Measurements from ENCODE around the gene DUSP14. TPM values are rescaled to one million over a fixed set of nuclear protein-coding genes. Genes with fewer than 3 reads are reported as not detected.
"Not testable (repeated sequence)": the region's sequence is repeated elsewhere in the genome, so short reads cannot be mapped to it uniquely, and the experiment has no call there.

Gene DUSP14
- total RNA-seq = 10 to 100 TPM in 6 of 8 experiments, 1 to 10 TPM in 2; 7.6 to 42.6 (median 22.3) TPM

- in situ Hi-C loops (cut with MboI; ENCODE audit: low pct_unique_long_range_greater_than_20kb in 2 of 9, low sequenced_read_pairs in 9 of 9, unreplicated experiment in 9 of 9) = no loop called here
- Histone ChIP-seq H3K27ac (peak within 1 kb of the TSS; percentile 69 to 77), H3K4me3 (peak within 1 kb of the TSS; percentile 64 to 93 (median 84)), H3K4me1 (replicated peaks in 1 of 2) (peaks cover 9 to 22% of the 10 kb centered on the region in 2 donors)
- ATAC-seq (replicated peaks in 6 of 8) = peak; percentile 34 to 89 (median 83)
- 0% methylated on average over 2 to 9 of the region's 100 CpGs; no CpG with 5 or more reads in 6 of the 10 experiments for WGBS, 10 experiments
Observed at GRCh38 chr17:37489197-37490001, at the start of gene DUSP14. DUSP14 (plus strand) TSS chr17:37489891; CDS start chr17:37512273, 22,382 bp downstream.

GRCh38 chr17:37440424-37440823 is 49.3 kb upstream of the DUSP14 start:
- in situ Hi-C loops (cut with MboI; ENCODE audit: low pct_unique_long_range_greater_than_20kb in 2 of 9, low sequenced_read_pairs in 9 of 9, unreplicated experiment in 9 of 9) = no loop called here
- H3K27ac ChIP-seq = no peak overlapping the region
- no peak for ATAC-seq (replicated peaks in 6 of 8)

GRCh38 chr17:37441369-37442014 is 48.2 kb upstream of the DUSP14 start:
- 89 to 100% (median 95%) methylated on average over 3 to 11 of the region's 12 CpGs for WGBS, 10 experiments
- ATAC-seq (replicated peaks in 6 of 8); H3K4me1 ChIP-seq (replicated peaks in 1 of 2); in situ Hi-C loops (cut with MboI; ENCODE audit: low pct_unique_long_range_greater_than_20kb in 2 of 9, low sequenced_read_pairs in 9 of 9, unreplicated experiment in 9 of 9); H3K27ac ChIP-seq; H3K4me3 ChIP-seq: not testable (repeated sequence)

More at GRCh38 chr17:37440424-37440823, 49.3 kb upstream of the DUSP14 start:
- no peaks in the 10 kb centered on the region for H3K4me1 ChIP-seq (replicated peaks in 1 of 2)
- 94 to 100% (median 100%) methylated on average over 1 to 2 of the region's 2 CpGs; no CpG with 5 or more reads in 4 of the 10 experiments for WGBS, 10 experiments
- no peak overlapping the region for H3K4me3 ChIP-seq

GRCh38 chr17:37446027-37446426 is 43.7 kb upstream of the DUSP14 start:
- in situ Hi-C loops (cut with MboI; ENCODE audit: low pct_unique_long_range_greater_than_20kb in 2 of 9, low sequenced_read_pairs in 9 of 9, unreplicated experiment in 9 of 9) = no loop called here
- H3K27ac ChIP-seq = no peak overlapping the region
- peak in 3 of 8 experiments; percentile 9 to 45 (median 24) for ATAC-seq (replicated peaks in 6 of 8)

GRCh38 chr17:37447641-37448040 is 42.0 kb upstream of the DUSP14 start:
- peak in 3 of 8 experiments; percentile 64 to 85 (median 79) for ATAC-seq (replicated peaks in 6 of 8)
- Histone ChIP-seq H3K4me1 (replicated peaks in 1 of 2) (no peaks in the 10 kb centered on the region), H3K4me3 (no peak overlapping the region), H3K27ac (no peak overlapping the region)
- WGBS, 10 experiments = 20 to 100% (median 100%) methylated on average over 1 of the region's 1 CpG; no CpG with 5 or more reads in 7 of the 10 experiments
- in situ Hi-C loops (cut with MboI; ENCODE audit: low pct_unique_long_range_greater_than_20kb in 2 of 9, low sequenced_read_pairs in 9 of 9, unreplicated experiment in 9 of 9) = no loop called here

More at GRCh38 chr17:37446027-37446426, 43.7 kb upstream of the DUSP14 start:
- Histone ChIP-seq H3K4me1 (replicated peaks in 1 of 2) (no peaks in the 10 kb centered on the region), H3K4me3 (no peak overlapping the region)
- WGBS, 10 experiments = 20 to 100% (median 45%) methylated on average over 1 to 4 of the region's 4 CpGs

GRCh38 chr17:37450112-37450511 is 39.6 kb upstream of the DUSP14 start:
- Histone ChIP-seq H3K27ac (no peak overlapping the region), H3K4me3 (no peak overlapping the region), H3K4me1 (replicated peaks in 1 of 2) (no peaks in the 10 kb centered on the region)
- no peak for ATAC-seq (replicated peaks in 6 of 8)
- 86 to 100% (median 98%) methylated on average over 1 to 6 of the region's 6 CpGs; no CpG with 5 or more reads in 3 of the 10 experiments for WGBS, 10 experiments
- in situ Hi-C loops (cut with MboI; ENCODE audit: low pct_unique_long_range_greater_than_20kb in 2 of 9, low sequenced_read_pairs in 9 of 9, unreplicated experiment in 9 of 9) = no loop called here

- WGBS, 10 experiments = 100% methylated on average over 1 to 3 of the region's 3 CpGs; no CpG with 5 or more reads in 6 of the 10 experiments
- in situ Hi-C loops (cut with MboI; ENCODE audit: low pct_unique_long_range_greater_than_20kb in 2 of 9, low sequenced_read_pairs in 9 of 9, unreplicated experiment in 9 of 9); H3K4me1 ChIP-seq (replicated peaks in 1 of 2); H3K4me3 ChIP-seq; ATAC-seq (replicated peaks in 6 of 8); H3K27ac ChIP-seq: not testable (repeated sequence)
Observed at GRCh38 chr17:37457801-37458200, 31.9 kb upstream of the DUSP14 start.

- no peak overlapping the region for H3K27ac ChIP-seq
- WGBS, 10 experiments = 64 to 100% (median 100%) methylated on average over 1 to 2 of the region's 3 CpGs; no CpG with 5 or more reads in 1 of the 10 experiments
- in situ Hi-C loops (cut with MboI; ENCODE audit: low pct_unique_long_range_greater_than_20kb in 2 of 9, low sequenced_read_pairs in 9 of 9, unreplicated experiment in 9 of 9) = no loop called here
- no peaks in the 10 kb centered on the region for H3K4me1 ChIP-seq (replicated peaks in 1 of 2)
- ATAC-seq (replicated peaks in 6 of 8) = no peak
- H3K4me3 ChIP-seq = no peak overlapping the region
Observed at GRCh38 chr17:37458805-37459204, 30.9 kb upstream of the DUSP14 start.

- WGBS, 10 experiments = 17 to 100% (median 86%) methylated on average over 1 to 3 of the region's 3 CpGs; no CpG with 5 or more reads in 2 of the 10 experiments
- Histone ChIP-seq H3K4me1 (replicated peaks in 1 of 2) (no peaks in the 10 kb centered on the region), H3K27ac (no peak overlapping the region), H3K4me3 (no peak overlapping the region)
- in situ Hi-C loops (cut with MboI; ENCODE audit: low pct_unique_long_range_greater_than_20kb in 2 of 9, low sequenced_read_pairs in 9 of 9, unreplicated experiment in 9 of 9) = no loop called here
- peak in 2 of 8 experiments; percentile 70 to 79 for ATAC-seq (replicated peaks in 6 of 8)
Observed at GRCh38 chr17:37461668-37462067, 28.0 kb upstream of the DUSP14 start.

GRCh38 chr17:37462492-37462891 is 27.2 kb upstream of the DUSP14 start:
- 93 to 100% (median 100%) methylated on average over 1 to 4 of the region's 5 CpGs; no CpG with 5 or more reads in 2 of the 10 experiments for WGBS, 10 experiments
- H3K4me3 ChIP-seq = no peak overlapping the region
- H3K4me1 ChIP-seq (replicated peaks in 1 of 2) = no peaks in the 10 kb centered on the region
- no peak overlapping the region for H3K27ac ChIP-seq
- in situ Hi-C loops (cut with MboI; ENCODE audit: low pct_unique_long_range_greater_than_20kb in 2 of 9, low sequenced_read_pairs in 9 of 9, unreplicated experiment in 9 of 9) = no loop called here
- no peak for ATAC-seq (replicated peaks in 6 of 8)

- Histone ChIP-seq H3K4me1 (replicated peaks in 1 of 2) (no peaks in the 10 kb centered on the region), H3K4me3 (no peak overlapping the region), H3K27ac (no peak overlapping the region)
- in situ Hi-C loops (cut with MboI; ENCODE audit: low pct_unique_long_range_greater_than_20kb in 2 of 9, low sequenced_read_pairs in 9 of 9, unreplicated experiment in 9 of 9) = no loop called here
- 89 to 100% (median 100%) methylated on average over 1 to 3 of the region's 3 CpGs; no CpG with 5 or more reads in 3 of the 10 experiments for WGBS, 10 experiments
- no peak for ATAC-seq (replicated peaks in 6 of 8)
Observed at GRCh38 chr17:37463039-37463438, 26.7 kb upstream of the DUSP14 start.

GRCh38 chr17:37465069-37465616 is 24.5 kb upstream of the DUSP14 start:
- no peak overlapping the region for H3K4me3 ChIP-seq
- H3K4me1 ChIP-seq (replicated peaks in 1 of 2) = no peaks in the 10 kb centered on the region
- 83 to 100% (median 96%) methylated on average over 1 to 7 of the region's 7 CpGs; no CpG with 5 or more reads in 2 of the 10 experiments for WGBS, 10 experiments
- H3K27ac ChIP-seq = no peak overlapping the region
- peak in 6 of 8 experiments; percentile 27 to 97 (median 75) for ATAC-seq (replicated peaks in 6 of 8)
- in situ Hi-C loops (cut with MboI; ENCODE audit: low pct_unique_long_range_greater_than_20kb in 2 of 9, low sequenced_read_pairs in 9 of 9, unreplicated experiment in 9 of 9) = no loop called here

- H3K27ac ChIP-seq = no peak overlapping the region
- ATAC-seq (replicated peaks in 6 of 8) = no peak
- H3K4me1 ChIP-seq (replicated peaks in 1 of 2) = no peaks in the 10 kb centered on the region
- WGBS, 10 experiments = 100% methylated on average over 1 of the region's 1 CpG; no CpG with 5 or more reads in 7 of the 10 experiments
- H3K4me3 ChIP-seq = no peak overlapping the region
- in situ Hi-C loops (cut with MboI; ENCODE audit: low pct_unique_long_range_greater_than_20kb in 2 of 9, low sequenced_read_pairs in 9 of 9, unreplicated experiment in 9 of 9) = no loop called here
Observed at GRCh38 chr17:37466471-37466870, 23.2 kb upstream of the DUSP14 start.

Data from motor neuron (in vitro differentiated cells).